Aorta (tissue), 5 donors: ENCODE data around the gene ETDC. TPM values are rescaled to one million over a fixed set of nuclear protein-coding genes. Genes with fewer than 3 reads are reported as not detected.
A peak's percentile ranks its signal among the peaks of the same experiment; 100 is the strongest.
"Not testable (repeated sequence)": the region's sequence is repeated elsewhere in the genome, so short reads cannot be mapped to it uniquely, and the experiment has no call there.

Source experiments
- ATAC-seq: fragments of 200-7000 bp; cut with Tn5 transposase; one replicate; pipeline ENCODE4 v1.9.1; 2022; ENCODE audit warnings: moderate library complexity; ENCODE audit not compliant: low FRiP score
- DNase-seq, 2 donors: peaks; one replicate each; pipeline ENCODE4 v3.0.0-alpha.2; 2020
- H3K27ac ChIP-seq, 2 donors: one replicate each; pipeline ENCODE4 v1.5.1; 2013; ENCODE audit warnings: low read length in 2 of 2, mild to moderate bottlenecking in 2 of 2, moderate library complexity in 2 of 2, control low read depth in 1 of 2, inconsistent platforms in 1 of 2, low read depth in 1 of 2
- H3K27me3 ChIP-seq, 2 donors: one replicate each; pipeline ENCODE4 v1.6.1; 2013; ENCODE audit warnings: control low read depth in 1 of 2, low read length in 1 of 2, mild to moderate bottlenecking in 1 of 2, moderate library complexity in 1 of 2; ENCODE audit not compliant: insufficient read depth in 2 of 2, control insufficient read depth in 1 of 2
- H3K36me3 ChIP-seq, 2 donors: one replicate each; pipeline ENCODE4 v1.6.1; 2013; ENCODE audit warnings: control low read depth in 1 of 2, low read length in 1 of 2, mild to moderate bottlenecking in 1 of 2; ENCODE audit not compliant: insufficient read depth in 2 of 2, control insufficient read depth in 1 of 2
- H3K4me1 ChIP-seq, 2 donors: one replicate each; pipeline ENCODE4 v1.6.1; 2013; ENCODE audit warnings: low read length in 2 of 2, control low read depth in 1 of 2, mild to moderate bottlenecking in 1 of 2, moderate library complexity in 1 of 2; ENCODE audit not compliant: insufficient read depth in 2 of 2, control insufficient read depth in 1 of 2
- H3K4me3 ChIP-seq, 2 donors: one replicate each; pipeline ENCODE4 v1.5.1; 2013; ENCODE audit warnings: low read length in 2 of 2, control low read depth in 1 of 2, mild to moderate bottlenecking in 1 of 2
- H3K9me3 ChIP-seq: one replicate; pipeline ENCODE4 v1.6.1; 2013; ENCODE audit warnings: mild to moderate bottlenecking, low read length; ENCODE audit not compliant: control insufficient read depth
- WGBS, 2 donors: extraction: QIAGEN DNeasy Blood & Tissue Kit; methylation state at CpG; one replicate each; pipeline ENCODE4 v1.1.7; 2013; 5-methylcytosine and 5-hydroxymethylcytosine counted together
- intact Hi-C, 2 donors: fragments of 100-400 bp; cut with DNase I; formaldehyde crosslinking; loops; one replicate each; pipeline versions ENCODE4 v1.14.2 to v1.15.0; 2022
- long read RNA-seq, 2 donors: library from polyadenylated mRNA; unstranded; transcript quantifications; one replicate each; pipeline ENCODE4 v2.0.0, GENCODE V29; 2020 to 2021
- polyA plus RNA-seq, 2 donors: library from polyadenylated mRNA; stranded (reverse); fragments of 200-250 nt; gene quantifications; one replicate each; pipeline ENCODE4 v1.2.3, GENCODE V29; 2013
- total RNA-seq, 2 donors: library from RNA; stranded (reverse); fragmentation: NEBNext Ultra II Directional; extraction: Animal tissue kit (Norgen Biotek cat#: 25700); gene quantifications; one replicate each; pipeline ENCODE4 v1.2.1, GENCODE V29; 2021
- donor health status: healthy with polysubstance abuse.
- donor health status: Bipolar disorder and iron deficiency.
- donor health status: DM: no; HTN: no; CAD: no.
- donor health status: DM: no; HTN: no; CAD: no.
- donor health status: DM: yes; HTN: yes; CAD: no.

ETDC gene
- total RNA-seq (not detected), polyA plus RNA-seq (not detected)
- long read RNA-seq, donor 1 = 0 reads
- long read RNA-seq, donor 2 = 0 reads

- ATAC-seq (no peak), DNase-seq (no peak)
- Histone ChIP-seq H3K9me3 (peaks cover 7% of the 10 kb centered on the region), H3K27ac (no peak within 1 kb of the TSS), H3K36me3 (no peaks in the 10 kb centered on the region), H3K4me1 (no peaks in the 10 kb centered on the region), H3K27me3 (no peaks in the 10 kb centered on the region), H3K4me3 (no peak within 1 kb of the TSS)
- intact Hi-C loops = no loop called here
- WGBS, 2 donors = 65 to 77% methylated on average over 1 of the region's 1 CpG
These were observed at the start of gene ETDC for GRCh38 chrX:135309430-135309923. TSS of gene ETDC (plus strand) at chrX:135309480. CDS start at chrX:135309480, 0 bp downstream.

GRCh38 chrX:135260976-135261375, 48.3 kb upstream of the ETDC start:
- ATAC-seq, intact Hi-C loops: not testable (repeated sequence)
- WGBS, 2 donors = 84 to 97% methylated on average over 2 of the region's 2 CpGs

GRCh38 chrX:135263376-135263775, 45.9 kb upstream of the ETDC start:
- H3K27me3 ChIP-seq, intact Hi-C loops, H3K4me1 ChIP-seq, H3K4me3 ChIP-seq, DNase-seq, ATAC-seq, H3K9me3 ChIP-seq, H3K27ac ChIP-seq, H3K36me3 ChIP-seq: not testable (repeated sequence)
- 79 to 94% methylated on average over 8 of the region's 8 CpGs for WGBS, 2 donors

More at GRCh38 chrX:135260976-135261375, 48.3 kb upstream of the ETDC start:
- not testable (repeated sequence) for H3K27ac ChIP-seq, H3K4me1 ChIP-seq, H3K4me3 ChIP-seq, H3K9me3 ChIP-seq, H3K27me3 ChIP-seq, DNase-seq, H3K36me3 ChIP-seq

- DNase-seq (no peak), ATAC-seq (no peak)
- Histone ChIP-seq H3K36me3 (no peaks in the 10 kb centered on the region), H3K27ac (no peak overlapping the region), H3K4me3 (no peak overlapping the region), H3K9me3 (no peaks in the 10 kb centered on the region), H3K27me3 (no peaks in the 10 kb centered on the region), H3K4me1 (no peaks in the 10 kb centered on the region)
- intact Hi-C loops = no loop called here
- 71 to 87% methylated on average over 4 of the region's 4 CpGs for WGBS, 2 donors
These were observed 45.1 kb upstream of the ETDC start for GRCh38 chrX:135264206-135264605.

GRCh38 chrX:135273162-135273561, 36.1 kb upstream of the ETDC start:
- H3K36me3 ChIP-seq = no peaks in the 10 kb centered on the region
- no peak for DNase-seq
- no peak overlapping the region for H3K27ac ChIP-seq
- H3K4me1 ChIP-seq = no peaks in the 10 kb centered on the region
- H3K27me3 ChIP-seq = no peaks in the 10 kb centered on the region
- no peak for ATAC-seq
- H3K4me3 ChIP-seq = no peak overlapping the region
- no peaks in the 10 kb centered on the region for H3K9me3 ChIP-seq
- WGBS, 2 donors = 59 to 86% methylated on average over 5 of the region's 5 CpGs
- intact Hi-C loops = no loop called here

- no peaks in the 10 kb centered on the region for H3K9me3 ChIP-seq
- DNase-seq (no peak), ATAC-seq (no peak)
- no peaks in the 10 kb centered on the region for H3K36me3 ChIP-seq
- H3K4me1 ChIP-seq = no peaks in the 10 kb centered on the region
- H3K27me3 ChIP-seq = no peaks in the 10 kb centered on the region
- no peak overlapping the region for H3K27ac ChIP-seq
- intact Hi-C loops = no loop called here
- H3K4me3 ChIP-seq = no peak overlapping the region
These were observed 33.3 kb upstream of the ETDC start for GRCh38 chrX:135275973-135276372.

GRCh38 chrX:135287266-135287823, 21.9 kb upstream of the ETDC start:
- H3K9me3 ChIP-seq = peaks cover 14% of the 10 kb centered on the region

GRCh38 chrX:135295238-135295943, 13.9 kb upstream of the ETDC start:
- H3K4me3 ChIP-seq = no peak overlapping the region
- H3K27me3 ChIP-seq = no peaks in the 10 kb centered on the region
- DNase-seq = peak; percentile 70 to 79
- no peak overlapping the region for H3K27ac ChIP-seq
- H3K9me3 ChIP-seq = peaks cover 2% of the 10 kb centered on the region
- H3K4me1 ChIP-seq = no peaks in the 10 kb centered on the region
- 9 to 23% methylated on average over 26 of the region's 26 CpGs for WGBS, 2 donors
- ATAC-seq = peak; percentile 73
- intact Hi-C loops = no loop called here
- peaks cover 2 to 5% of the 10 kb centered on the region in 2 donors for H3K36me3 ChIP-seq

More at GRCh38 chrX:135287266-135287823, 21.9 kb upstream of the ETDC start:
- DNase-seq = no peak
- Histone ChIP-seq H3K27me3 (no peaks in the 10 kb centered on the region), H3K4me1 (no peaks in the 10 kb centered on the region), H3K27ac (no peak overlapping the region), H3K4me3 (no peak overlapping the region), H3K36me3 (peaks cover 0 to 2% of the 10 kb centered on the region in 2 donors)
- 84 to 97% methylated on average over 2 of the region's 2 CpGs for WGBS, 2 donors
- intact Hi-C loops = no loop called here
- ATAC-seq = no peak

GRCh38 chrX:135295944-135296305, 13.4 kb upstream of the ETDC start:
- no peaks in the 10 kb centered on the region for H3K4me1 ChIP-seq
- intact Hi-C loops = no loop called here
- no peak for ATAC-seq
- no peak for DNase-seq
- 8 to 34% methylated on average over 10 of the region's 10 CpGs for WGBS, 2 donors
- no peaks in the 10 kb centered on the region for H3K27me3 ChIP-seq
- H3K9me3 ChIP-seq = peaks cover 2% of the 10 kb centered on the region
- no peak overlapping the region for H3K4me3 ChIP-seq
- H3K36me3 ChIP-seq = peaks cover 2 to 5% of the 10 kb centered on the region in 2 donors
- H3K27ac ChIP-seq = no peak overlapping the region
